CD14-positive monocyte (primary cell): ENCODE results near the gene GTF3C2. TPM values are rescaled to one million over a fixed set of nuclear protein-coding genes. Genes with fewer than 3 reads are reported as not detected.

ENCODE experiments used
- DNase-seq, 3 donors: peaks; one replicate each; pipeline ENCODE4 v3.0.0-alpha.2; 2011 to 2022
- H2AFZ ChIP-seq: 2 replicates; pipeline ENCODE4 v1.6.0; 2012; ENCODE audit warnings: mild to moderate bottlenecking, low read depth, low read length, inconsistent platforms; ENCODE audit not compliant: insufficient read depth, poor library complexity, severe bottlenecking
- H3K27ac ChIP-seq, 2 donors: 1 replicate in 1 of 2; 2 replicates in 1 of 2; pipeline ENCODE4 v1.5.1; 2012 to 2013; ENCODE audit warnings: low read length in 2 of 2, control low read depth in 1 of 2, inconsistent platforms in 1 of 2, low read depth in 1 of 2, mild to moderate bottlenecking in 1 of 2
- H3K27me3 ChIP-seq, 2 donors: one replicate each; pipeline versions ENCODE4 v1.6.0 to v1.6.1; 2011 to 2013; ENCODE audit warnings: low read length in 2 of 2; ENCODE audit not compliant: control insufficient read depth in 2 of 2, insufficient read depth in 2 of 2
- H3K36me3 ChIP-seq, 2 donors: replicated peaks in 1 of 2; 1 replicate in 1 of 2; 2 replicates in 1 of 2; pipeline versions ENCODE4 v1.5.1 to v1.6.1; 2012 to 2013; ENCODE audit warnings: low read length in 2 of 2, control low read depth in 1 of 2, inconsistent platforms in 1 of 2, mild to moderate bottlenecking in 1 of 2; ENCODE audit not compliant: insufficient read depth in 2 of 2, control insufficient read depth in 1 of 2
- H3K4me1 ChIP-seq, 2 donors: 1 replicate in 1 of 2; 2 replicates in 1 of 2; pipeline versions ENCODE4 v1.5.1 to v1.6.1; 2012 to 2013; ENCODE audit warnings: low read length in 2 of 2, control low read depth in 1 of 2, inconsistent platforms in 1 of 2, mild to moderate bottlenecking in 1 of 2, moderate library complexity in 1 of 2; ENCODE audit not compliant: insufficient read depth in 2 of 2, control insufficient read depth in 1 of 2
- H3K4me2 ChIP-seq: replicated peaks from 2 replicates; pipeline ENCODE3; 2012; ENCODE audit warnings: low read length, moderate library complexity, mild to moderate bottlenecking; ENCODE audit not compliant: poor library complexity, severe bottlenecking; ENCODE audit errors: extremely low read depth
- H3K4me3 ChIP-seq, 3 experiments: fragments of 200-600 bp in 1 of 3; sonication (generic) in 1 of 3; replicated peaks in 1 of 3; 1 replicate in 2 of 3; 2 replicates in 1 of 3; pipeline ENCODE4 v1.5.1; 2011 to 2013; ENCODE audit warnings: low read length in 3 of 3, mild to moderate bottlenecking in 3 of 3, control low read depth in 2 of 3, low read depth in 2 of 3, inconsistent platforms in 1 of 3, moderate library complexity in 1 of 3
- H3K79me2 ChIP-seq: 2 replicates; pipeline ENCODE4 v1.6.0; 2012; ENCODE audit warnings: mild to moderate bottlenecking, control low read depth, inconsistent platforms, low read length, moderate library complexity; ENCODE audit not compliant: insufficient read depth
- H3K9ac ChIP-seq: 2 replicates; pipeline ENCODE4 v1.6.0; 2017; ENCODE audit warnings: low read length, mild to moderate bottlenecking; ENCODE audit not compliant: insufficient read depth, poor library complexity, severe bottlenecking
- H3K9me3 ChIP-seq, 2 donors: replicated peaks in 1 of 2; 1 replicate in 1 of 2; 2 replicates in 1 of 2; pipeline versions ENCODE4 v1.5.1 to v1.6.1; 2012 to 2013; ENCODE audit warnings: low read length in 2 of 2, control low read depth in 1 of 2; ENCODE audit not compliant: control insufficient read depth in 1 of 2, insufficient read depth in 1 of 2
- H4K20me1 ChIP-seq: 2 replicates; pipeline ENCODE4 v1.6.0; 2012; ENCODE audit warnings: mild to moderate bottlenecking, low read length, control low read depth, moderate library complexity; ENCODE audit not compliant: insufficient read depth
- H3K27ac Mint-ChIP-seq, 7 donors: one replicate each; pipeline ENCODE4 v1.8.0; 2020; ENCODE audit warnings: mild to moderate bottlenecking in 7 of 7, mixed read lengths in 7 of 7, moderate library complexity in 6 of 7, inconsistent platforms in 2 of 7
- H3K27me3 Mint-ChIP-seq, 3 donors: one replicate each; pipeline ENCODE4 v1.8.0; 2021 to 2022; ENCODE audit warnings: low read depth in 3 of 3, mild to moderate bottlenecking in 3 of 3, mixed read lengths in 3 of 3, moderate library complexity in 3 of 3, inconsistent platforms in 1 of 3
- H3K36me3 Mint-ChIP-seq, 2 donors: one replicate each; pipeline ENCODE4 v1.8.0; 2020; ENCODE audit warnings: mixed read lengths in 2 of 2, inconsistent platforms in 1 of 2, mild to moderate bottlenecking in 1 of 2
- H3K4me1 Mint-ChIP-seq: one replicate; pipeline ENCODE4 v1.8.0; 2020; ENCODE audit warnings: mild to moderate bottlenecking, mixed read lengths
- H3K4me3 Mint-ChIP-seq, 2 donors: one replicate each; pipeline ENCODE4 v1.8.0; 2020; ENCODE audit warnings: mild to moderate bottlenecking in 2 of 2, mixed read lengths in 2 of 2, moderate library complexity in 1 of 2
- H3K9me3 Mint-ChIP-seq, 7 donors: one replicate each; pipeline ENCODE4 v1.8.0; 2020 to 2022; ENCODE audit warnings: mixed read lengths in 7 of 7, mild to moderate bottlenecking in 6 of 7, moderate library complexity in 6 of 7, inconsistent platforms in 2 of 7
- CTCF ChIP-seq: fragments of 200-600 bp; IDR thresholded peaks from one replicate; pipeline ENCODE4 v1.8.0; 2022; ENCODE audit warnings: antibody characterized with exemption, mild to moderate bottlenecking
- WGBS: methylation state at CpG from one replicate; pipeline ENCODE4 v1.1.5; 2013; ENCODE audit warnings: missing lambda C conversion rate; ENCODE audit not compliant: insufficient coverage; 5-methylcytosine and 5-hydroxymethylcytosine counted together
- intact Hi-C, 2 donors: fragments of 100-400 bp; cut with micrococcal nuclease; formaldehyde crosslinking; loops; one replicate each; pipeline versions ENCODE4 v1.15.0 to v1.15.1; 2023
- polyA plus RNA-seq, 3 donors: library from polyadenylated mRNA; depleted of rRNA in 1 of 3; unstranded in 2 of 3; stranded (reverse) in 1 of 3; fragments of 300-500 nt in 2 of 3; fragments of >200 nt in 1 of 3; fragmentation: Illumina TruSeq in 2 of 3; gene quantifications; 1 replicate in 2 of 3; 2 replicates in 1 of 3; pipeline ENCODE4 v1.2.3, GENCODE V29; 2012 to 2021

Gene GTF3C2
- polyA plus RNA-seq, 3 donors = 34.4 to 70.8 (median 41.7) TPM

- Histone ChIP-seq H2AFZ (no peak overlapping the region), H3K4me3 (no peak overlapping the region), H3K9me3 (peaks cover 0 to 7% of the 10 kb centered on the region in 2 donors), H3K36me3 (peaks cover 3 to 12% of the 10 kb centered on the region in 2 donors), H3K27ac (no peak overlapping the region), H3K27me3 (peaks cover 4 to 32% of the 10 kb centered on the region in 2 donors), H3K4me1 (peaks cover 12 to 14% of the 10 kb centered on the region in 2 donors), H3K9ac (no peak overlapping the region), H3K79me2 (no peaks in the 10 kb centered on the region), H3K4me2 (no peak overlapping the region), H4K20me1 (no peaks in the 10 kb centered on the region)
- Mint-ChIP-seq H3K4me1 (peaks cover 17% of the 10 kb centered on the region), H3K4me3 (peak overlapping the region in 1 of 2 donors; percentile 31), H3K27me3 (peaks cover 38 to 50% (median 47%) of the 10 kb centered on the region in 3 donors), H3K27ac (no peak overlapping the region), H3K36me3 (peaks cover 14 to 18% of the 10 kb centered on the region in 2 donors), H3K9me3 (peaks cover 0 to 6% (median 1%) of the 10 kb centered on the region in 7 donors)
- 91% methylated on average over 8 of the region's 13 CpGs for WGBS
- DNase-seq = no peak
- intact Hi-C loops = loop anchor here in 1 of 2 donors (5.0 kb wide), 1 partner anchor 207 kb away; no protein-coding TSS in a partner anchor
- no peak for TF ChIP-seq CTCF
Measured at GRCh38 chr2:27304488-27305240, 51.9 kb downstream of the GTF3C2 start.

DNA sequence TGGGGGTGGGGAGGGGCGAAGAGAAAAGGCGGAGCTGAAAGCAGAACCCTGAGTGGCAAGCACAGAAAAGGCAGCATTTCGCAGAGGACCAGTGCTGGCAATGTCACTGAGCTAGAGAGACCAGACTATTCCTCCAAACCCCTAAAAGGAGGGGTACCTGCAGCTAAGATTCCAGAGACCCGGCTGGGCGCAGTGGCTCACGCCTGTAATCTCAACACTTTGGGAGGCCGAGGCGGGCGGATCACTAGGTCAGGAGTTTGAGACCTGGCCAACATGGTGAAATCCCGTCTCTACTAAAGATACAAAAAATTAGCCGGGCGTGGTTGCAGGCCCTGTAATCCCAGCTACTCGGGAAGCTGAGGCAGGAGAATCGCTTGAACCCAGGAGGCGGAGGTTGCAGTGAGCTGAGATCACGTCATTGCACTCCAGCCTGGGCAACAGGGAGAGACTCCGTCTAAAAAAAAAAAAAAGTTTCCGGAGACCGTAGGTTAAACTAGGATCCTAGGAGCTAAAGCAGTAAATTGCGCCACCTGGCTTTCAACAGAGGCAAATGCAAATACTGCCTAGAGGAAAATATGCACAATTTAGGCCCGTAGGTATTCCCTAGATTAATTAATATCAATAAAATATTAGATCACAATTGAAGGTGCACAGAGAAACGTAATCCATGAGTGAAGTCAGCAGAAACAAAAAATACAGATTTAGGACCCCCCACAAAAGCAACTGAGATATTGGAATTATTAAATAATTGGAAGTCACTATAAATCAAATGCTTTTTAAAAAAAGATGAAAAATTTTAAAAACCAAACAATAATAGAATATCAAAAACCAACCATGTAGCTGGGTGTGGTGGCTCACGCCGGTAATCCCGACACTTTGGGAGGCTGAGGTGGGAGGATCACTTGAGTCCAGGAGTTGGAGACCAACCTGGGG lies 53.2 kb downstream of the GTF3C2 start:
- H3K4me3 Mint-ChIP-seq = peak overlapping the region; percentile 74 to 87
- H3K27ac ChIP-seq = no peak overlapping the region
- H3K9ac ChIP-seq = peak overlapping the region; percentile 29

More for the DNA sequence above, 53.2 kb downstream of the GTF3C2 start:
- H3K27ac Mint-ChIP-seq = peak overlapping the region in 4 of 7 donors; percentile 40 to 64 (median 42)
- H3K27me3 Mint-ChIP-seq = peaks cover 37 to 47% (median 46%) of the 10 kb centered on the region in 3 donors
- peaks cover 12 to 14% of the 10 kb centered on the region in 2 donors for H3K4me1 ChIP-seq
- no peaks in the 10 kb centered on the region for H3K36me3 ChIP-seq
- peak; percentile 38 to 74 (median 66) for DNase-seq
- no peaks in the 10 kb centered on the region for H3K79me2 ChIP-seq
- intact Hi-C loops = loop anchor here in 1 of 2 donors (5.0 kb wide), 1 partner anchor 206 kb away; no protein-coding TSS in a partner anchor
- peaks cover 2 to 5% of the 10 kb centered on the region in 2 donors for H3K36me3 Mint-ChIP-seq
- WGBS = 14% methylated on average over 18 of the region's 25 CpGs
- TF ChIP-seq CTCF = peak; percentile 95
- H3K9me3 ChIP-seq = peaks cover 0 to 7% of the 10 kb centered on the region in 2 donors
- H3K27me3 ChIP-seq = peaks cover 4 to 32% of the 10 kb centered on the region in 2 donors
- H3K4me3 ChIP-seq = peak overlapping the region; percentile 23 to 67 (median 28)
- H3K4me1 Mint-ChIP-seq = peaks cover 17% of the 10 kb centered on the region
- peak overlapping the region; percentile 81 for H2AFZ ChIP-seq
- H3K4me2 ChIP-seq = peak overlapping the region; percentile 64
- H4K20me1 ChIP-seq = no peaks in the 10 kb centered on the region
- peaks cover 0 to 6% (median 0%) of the 10 kb centered on the region in 7 donors for H3K9me3 Mint-ChIP-seq
